Measurements from ENCODE around the gene MAST1.

DNA sequence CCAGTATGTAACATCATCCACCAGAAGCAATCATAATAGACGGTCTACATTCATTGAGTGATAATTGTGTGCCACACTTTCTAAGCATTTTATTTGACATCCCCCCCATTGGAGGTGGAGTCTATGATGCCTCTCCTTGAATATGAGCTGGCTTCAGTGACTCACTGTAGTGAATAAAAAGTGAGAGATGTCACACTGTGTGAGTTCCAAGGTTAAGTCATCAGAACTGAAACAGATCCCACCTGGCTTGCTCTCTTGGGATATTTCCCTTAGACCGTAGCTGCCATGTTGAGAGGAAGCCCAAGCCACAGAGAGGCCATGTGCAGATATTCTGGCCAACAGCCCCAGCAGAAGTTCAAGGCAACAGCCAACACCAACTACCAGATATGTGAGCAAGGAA lies 16.6 kb upstream of the MAST1 start:
- TF ChIP-seq, protein P1, sequence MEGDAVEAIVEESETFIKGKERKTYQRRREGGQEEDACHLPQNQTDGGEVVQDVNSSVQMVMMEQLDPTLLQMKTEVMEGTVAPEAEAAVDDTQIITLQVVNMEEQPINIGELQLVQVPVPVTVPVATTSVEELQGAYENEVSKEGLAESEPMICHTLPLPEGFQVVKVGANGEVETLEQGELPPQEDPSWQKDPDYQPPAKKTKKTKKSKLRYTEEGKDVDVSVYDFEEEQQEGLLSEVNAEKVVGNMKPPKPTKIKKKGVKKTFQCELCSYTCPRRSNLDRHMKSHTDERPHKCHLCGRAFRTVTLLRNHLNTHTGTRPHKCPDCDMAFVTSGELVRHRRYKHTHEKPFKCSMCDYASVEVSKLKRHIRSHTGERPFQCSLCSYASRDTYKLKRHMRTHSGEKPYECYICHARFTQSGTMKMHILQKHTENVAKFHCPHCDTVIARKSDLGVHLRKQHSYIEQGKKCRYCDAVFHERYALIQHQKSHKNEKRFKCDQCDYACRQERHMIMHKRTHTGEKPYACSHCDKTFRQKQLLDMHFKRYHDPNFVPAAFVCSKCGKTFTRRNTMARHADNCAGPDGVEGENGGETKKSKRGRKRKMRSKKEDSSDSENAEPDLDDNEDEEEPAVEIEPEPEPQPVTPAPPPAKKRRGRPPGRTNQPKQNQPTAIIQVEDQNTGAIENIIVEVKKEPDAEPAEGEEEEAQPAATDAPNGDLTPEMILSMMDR (IDR thresholded peaks at IDR 0.05), result no peak
- no peak for TF ChIP-seq POLR2AphosphoS5 (IDR thresholded peaks at IDR 0.05)

All from upper lobe of left lung (tissue), 4 donors.